Mucosa of gallbladder (tissue), 1 donor: ENCODE data around the gene VAV3. TPM values are rescaled to one million over a fixed set of nuclear protein-coding genes. Genes with fewer than 3 reads are reported as not detected.
"Not testable (repeated sequence)": the region's sequence is repeated elsewhere in the genome, so short reads cannot be mapped to it uniquely, and the experiment has no call there.

ENCODE experiments used
- DNase-seq: peaks from one replicate; pipeline ENCODE4 v3.0.0-alpha.2; 2020; ENCODE audit warnings: low spot score
- total RNA-seq: library from RNA; stranded (reverse); gene quantifications from one replicate; pipeline ENCODE4 v1.2.1, GENCODE V29; 2021
- donor health status: DM: no; HTN: no; CAD: no.

Gene VAV3
- total RNA-seq, 1 donor from 2014 or later, result 2.4 TPM

DNA sequence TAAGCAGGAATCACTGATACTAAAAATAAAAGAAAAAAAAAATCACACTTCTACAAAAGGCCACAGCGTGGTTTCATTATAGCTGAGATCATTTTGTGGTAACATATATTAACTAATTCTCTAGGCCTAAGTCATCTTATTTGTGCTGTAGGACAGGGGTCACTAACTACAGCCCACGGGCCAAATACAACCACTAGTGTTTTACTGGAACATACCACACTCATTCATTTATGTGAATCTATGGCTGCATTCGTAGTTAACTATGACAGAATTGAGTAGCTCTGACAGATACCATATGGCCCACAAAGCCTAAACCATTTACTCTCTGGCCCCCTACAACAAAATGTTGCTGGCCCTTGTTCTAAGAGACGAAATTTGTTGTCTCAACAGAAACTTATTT is 224.4 kb downstream of the VAV3 start:
- DNase-seq, result no peak

DNA sequence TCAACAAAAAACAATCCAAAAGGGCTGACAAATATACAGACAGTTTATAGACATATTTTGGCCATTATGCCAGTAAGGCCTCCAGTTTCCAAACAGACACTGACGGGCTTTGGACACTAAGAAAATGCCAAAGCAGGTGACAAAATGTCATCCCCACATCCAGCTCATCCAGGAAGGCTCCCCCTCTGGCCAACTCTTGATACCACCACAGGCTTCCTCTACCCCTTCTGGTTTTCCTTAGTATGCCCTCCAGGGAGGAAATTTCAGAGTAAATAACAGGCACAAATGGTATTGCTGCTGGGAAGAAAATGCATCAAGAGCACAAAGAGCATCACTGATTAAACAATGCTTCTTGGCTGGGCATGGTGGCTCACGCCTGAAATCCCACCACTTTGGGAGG is 225.3 kb downstream of the VAV3 start:
- no peak for DNase-seq

DNA sequence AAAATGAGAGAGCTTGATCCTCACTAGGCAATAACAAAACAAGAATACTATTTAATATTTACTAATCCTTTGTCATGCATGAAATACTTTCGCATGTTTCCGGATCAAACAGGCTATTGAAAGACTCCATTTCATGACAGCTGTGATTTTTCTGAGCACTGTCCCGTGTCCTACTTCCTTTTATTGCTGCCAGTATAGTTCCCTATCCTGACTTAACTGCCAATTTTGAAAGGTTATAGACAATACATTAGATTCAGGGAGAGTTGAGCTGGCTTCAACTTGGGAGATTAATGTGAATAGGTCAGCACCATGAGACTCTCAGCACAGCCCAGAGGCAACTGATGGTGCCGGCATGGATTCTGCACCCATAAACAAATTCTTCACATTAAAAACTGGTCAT is 225.8 kb downstream of the VAV3 start:
- no peak for DNase-seq

DNA sequence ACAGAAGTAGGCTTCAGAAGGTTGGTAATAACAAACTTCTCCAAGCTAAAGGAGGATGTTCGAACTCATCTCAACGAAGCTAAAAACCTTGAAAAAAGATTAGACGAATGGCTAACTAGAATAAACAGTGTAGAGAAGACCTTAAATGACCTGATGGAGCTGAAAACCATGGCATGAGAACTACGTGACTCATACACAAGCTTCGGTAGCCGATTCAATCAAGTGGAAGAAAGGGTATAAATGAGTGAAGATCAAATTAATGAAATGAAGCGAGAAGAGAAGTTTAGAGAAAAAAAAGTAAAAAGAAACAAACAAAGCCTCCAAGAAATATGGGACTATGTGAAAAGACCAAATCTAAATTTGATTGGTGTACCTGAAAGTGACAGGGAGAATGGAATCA is 231.6 kb downstream of the VAV3 start:
- not testable (repeated sequence) for DNase-seq

DNA sequence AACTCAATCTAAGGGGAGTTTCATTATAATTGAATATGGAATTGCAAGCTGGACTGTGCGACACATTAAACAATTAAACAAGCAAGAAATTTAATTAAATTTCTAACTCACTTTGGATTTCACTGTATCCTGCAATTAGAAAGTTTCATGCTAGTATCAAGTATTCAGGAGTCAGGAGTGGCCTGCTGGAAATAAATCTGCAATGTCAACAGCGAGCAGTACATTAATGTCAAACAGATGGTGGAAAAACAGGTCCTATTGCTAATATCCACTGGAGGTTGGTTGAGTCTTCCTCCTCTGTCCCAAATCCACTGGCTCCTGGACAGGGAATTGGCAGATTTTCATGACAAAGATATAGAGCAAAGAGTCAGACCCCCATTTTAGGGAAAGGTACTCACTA is 237.1 kb downstream of the VAV3 start:
- DNase-seq, result no peak

DNA sequence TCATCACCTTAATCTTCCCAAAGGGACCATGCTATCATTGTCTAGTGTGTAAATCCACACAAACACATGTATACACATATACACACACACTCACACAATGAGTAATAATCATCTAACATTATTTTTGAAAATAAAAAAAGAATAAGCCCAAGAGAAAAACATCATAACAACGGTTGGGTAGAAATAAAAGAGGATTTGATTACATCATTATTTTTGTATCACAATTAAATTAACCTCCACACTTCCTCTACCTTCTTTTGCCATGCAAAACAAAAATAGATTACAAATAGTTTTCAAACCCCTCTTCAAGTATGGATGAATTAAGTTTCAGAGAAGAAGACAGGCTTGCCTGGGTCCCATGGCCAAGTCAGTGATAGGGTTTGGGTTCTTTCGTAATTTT is 238.1 kb downstream of the VAV3 start:
- no peak for DNase-seq

DNA sequence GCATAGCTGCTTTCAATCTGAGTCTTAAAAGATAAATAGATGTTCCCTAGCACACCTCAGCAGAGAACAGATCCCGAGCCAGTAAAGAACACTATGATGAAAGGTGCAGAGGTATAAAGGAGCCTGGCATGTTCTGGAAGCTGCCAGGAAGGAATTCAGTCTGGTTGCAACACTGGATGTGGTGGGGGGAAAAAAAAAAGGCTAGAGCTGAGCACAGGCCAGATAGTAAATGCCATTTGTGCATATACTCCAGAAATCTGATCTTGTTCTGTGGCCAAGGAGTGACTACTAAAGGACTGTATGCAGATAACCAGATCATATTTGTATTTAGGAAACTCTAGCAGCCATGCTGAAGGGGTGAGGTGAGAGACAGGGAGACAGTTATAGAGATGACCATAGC is 240.3 kb downstream of the VAV3 start:
- DNase-seq, result no peak

DNA sequence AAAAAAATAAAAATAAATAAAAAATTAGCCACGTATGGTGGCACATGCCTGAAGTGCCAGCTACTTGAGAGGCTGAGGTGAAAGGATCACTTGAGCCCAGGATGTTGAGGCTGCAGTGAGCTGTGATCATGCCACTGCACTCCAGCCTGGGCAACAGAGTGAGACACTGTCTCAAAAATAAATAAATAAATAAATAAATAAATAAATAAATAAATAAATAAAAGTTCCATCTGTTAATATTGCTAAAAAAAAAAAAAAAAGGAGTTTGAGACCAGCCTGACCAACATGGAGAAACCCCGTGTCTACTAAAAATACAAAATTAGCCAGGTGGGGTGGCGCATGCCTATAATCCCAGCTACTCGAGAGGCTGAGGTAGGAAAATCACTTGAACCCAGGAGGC is 244.8 kb downstream of the VAV3 start:
- not testable (repeated sequence) for DNase-seq

DNA sequence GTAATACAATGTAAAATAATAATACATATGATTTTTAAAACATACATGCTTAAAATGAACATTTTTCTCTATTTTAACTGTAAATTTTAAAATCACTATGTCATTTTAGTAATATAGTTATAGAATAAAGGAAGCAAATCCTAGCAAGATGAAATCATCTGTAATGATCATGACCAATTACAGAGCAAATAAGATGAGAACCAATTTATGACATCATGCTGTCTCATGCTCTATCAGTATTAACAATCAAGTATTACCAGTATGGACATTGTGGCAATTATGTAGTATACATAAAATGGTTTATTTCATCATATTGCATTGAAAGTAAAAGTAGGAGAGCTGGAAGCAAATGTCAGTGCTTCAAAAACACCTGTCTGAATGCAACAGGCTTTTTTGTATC is 255.0 kb downstream of the VAV3 start:
- no peak for DNase-seq

DNA sequence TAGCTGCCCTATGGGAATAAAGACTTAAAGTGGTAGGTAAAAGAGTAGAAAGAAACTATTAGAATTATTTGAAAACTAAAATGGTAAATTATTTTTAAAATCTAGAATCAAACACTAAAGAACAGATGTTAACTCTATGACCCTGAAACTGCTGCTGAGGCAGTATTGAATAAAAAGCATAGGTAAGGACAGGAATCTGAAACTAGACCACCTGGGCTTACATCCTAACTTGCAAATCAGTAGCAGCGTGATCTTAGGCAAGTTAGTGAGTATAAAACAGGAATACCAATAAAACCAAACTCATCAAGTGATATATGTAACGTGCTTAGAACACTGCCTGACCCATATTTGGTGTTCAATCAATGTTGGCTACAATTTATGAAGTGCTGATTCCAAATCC is 257.9 kb downstream of the VAV3 start:
- no peak for DNase-seq

DNA sequence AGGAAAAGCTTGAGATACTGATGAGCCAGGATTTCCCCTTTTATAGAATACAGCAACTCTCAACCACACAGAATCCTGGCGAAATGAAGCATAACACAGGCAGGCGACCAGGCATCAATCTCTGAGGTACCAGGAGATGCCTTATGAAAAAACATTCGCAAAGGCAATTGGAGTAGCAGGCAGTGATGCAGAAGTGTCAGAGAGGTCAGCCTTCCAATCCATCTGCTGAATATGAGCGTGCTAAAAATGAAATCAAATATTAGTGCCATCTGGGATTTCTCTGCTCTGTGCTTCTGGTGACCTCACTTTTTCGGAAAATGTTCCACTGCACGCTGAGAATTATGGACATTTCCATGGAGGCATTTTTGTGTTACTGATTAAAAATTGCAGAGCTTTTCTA is 258.8 kb downstream of the VAV3 start:
- no peak for DNase-seq

DNA sequence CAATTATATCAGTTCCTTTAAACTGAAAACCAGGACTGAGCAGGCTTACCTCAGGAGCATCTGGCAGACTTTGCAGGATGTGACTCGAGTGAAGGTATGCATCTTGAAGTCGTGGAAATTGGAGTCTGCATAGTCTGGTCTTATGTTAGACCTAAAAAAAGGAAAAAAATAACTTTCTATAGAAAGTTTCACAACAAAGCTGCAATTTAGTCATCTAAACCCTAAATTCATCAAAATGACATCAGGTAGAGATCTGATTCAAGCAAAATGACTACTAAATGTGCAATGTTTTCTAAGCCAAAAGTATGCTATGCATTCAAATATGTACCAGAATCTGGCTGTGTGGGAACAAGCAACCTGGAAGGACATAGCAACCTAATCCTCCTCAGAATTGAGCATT is 260.1 kb downstream of the VAV3 start:
- no peak for DNase-seq

DNA sequence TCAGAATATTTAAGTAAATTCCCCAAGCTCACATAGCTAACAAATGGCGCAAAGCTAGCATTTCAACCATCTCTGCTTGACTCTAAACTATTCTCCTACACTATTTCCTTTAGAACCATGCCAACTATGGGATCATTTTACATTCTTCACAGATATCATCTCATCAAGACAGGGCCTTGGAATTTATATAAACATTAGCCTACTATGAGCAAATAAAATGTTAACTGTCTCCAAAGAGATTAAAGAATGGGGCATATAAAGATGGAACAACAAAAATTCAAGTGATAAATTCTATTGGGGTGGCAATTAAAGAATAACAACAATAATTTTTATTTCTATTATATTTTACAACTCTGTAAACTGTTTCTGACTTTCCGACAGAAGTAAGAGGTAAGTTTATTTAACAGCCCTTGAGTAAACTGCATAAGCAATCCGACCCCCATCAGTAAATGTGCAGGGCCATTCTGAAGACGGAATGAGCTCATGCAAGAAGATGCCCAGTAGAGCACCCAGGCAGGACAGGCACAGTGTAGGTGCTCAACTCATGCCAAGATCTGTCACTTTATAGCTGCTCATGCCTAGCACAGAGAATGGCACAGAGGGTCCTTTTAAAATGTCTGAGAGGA is 261.9 kb downstream of the VAV3 start:
- DNase-seq, result no peak

DNA sequence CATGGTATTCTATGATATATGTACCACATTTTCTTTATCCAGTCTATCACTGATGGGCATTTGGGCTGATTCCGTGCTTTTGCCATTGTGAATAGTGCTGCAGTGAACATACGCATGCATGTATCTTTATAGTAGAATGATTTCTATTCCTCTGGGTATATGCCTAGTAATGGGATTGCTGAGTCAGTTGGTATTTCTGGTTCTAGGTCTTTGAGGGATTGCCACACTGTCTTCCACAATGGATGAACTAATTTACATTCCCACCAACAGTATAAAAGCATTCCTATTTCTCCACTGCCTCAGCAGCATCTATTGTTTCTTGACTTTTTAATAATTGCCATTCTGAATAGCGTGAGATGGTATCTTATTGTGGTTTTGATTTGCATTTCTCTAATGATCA is 264.3 kb downstream of the VAV3 start:
- not testable (repeated sequence) for DNase-seq

DNA sequence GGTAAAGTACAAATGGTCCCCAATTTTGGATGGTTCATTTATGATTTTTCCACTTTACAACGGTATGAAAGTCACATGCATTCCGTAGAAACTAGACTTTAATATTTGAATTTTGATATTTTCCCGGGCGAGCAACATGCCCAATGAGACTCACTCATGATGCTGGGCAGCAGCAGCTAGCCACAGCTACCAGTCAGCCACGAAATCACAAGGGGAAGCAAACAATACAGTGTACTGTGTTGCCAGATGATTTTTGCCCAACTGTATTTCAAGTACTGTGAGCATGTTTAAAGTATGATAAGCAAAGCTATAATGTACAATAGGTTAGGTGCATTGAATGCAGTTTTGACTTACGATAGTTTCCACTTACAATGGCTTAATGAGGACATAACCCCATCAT is 266.8 kb downstream of the VAV3 start:
- DNase-seq, result no peak

DNA sequence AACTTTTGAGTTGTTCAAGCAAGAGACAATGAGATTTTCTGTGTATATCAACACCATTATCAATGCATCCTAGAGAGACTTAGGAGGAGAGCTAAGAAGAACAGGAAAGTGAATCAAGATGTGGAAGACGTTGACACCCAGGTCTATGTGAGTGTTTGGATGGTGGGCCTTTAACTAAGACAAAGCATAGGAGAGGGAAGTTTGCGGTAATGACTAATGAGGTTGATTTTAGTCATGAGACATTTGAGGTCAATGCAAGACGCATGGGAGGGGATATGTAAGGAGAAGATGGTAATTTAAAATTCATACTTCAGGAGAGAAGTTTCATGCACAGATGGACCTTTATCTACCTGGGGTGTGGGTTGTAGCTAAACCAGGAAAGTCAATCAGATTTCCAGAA is 269.6 kb downstream of the VAV3 start:
- no peak for DNase-seq

DNA sequence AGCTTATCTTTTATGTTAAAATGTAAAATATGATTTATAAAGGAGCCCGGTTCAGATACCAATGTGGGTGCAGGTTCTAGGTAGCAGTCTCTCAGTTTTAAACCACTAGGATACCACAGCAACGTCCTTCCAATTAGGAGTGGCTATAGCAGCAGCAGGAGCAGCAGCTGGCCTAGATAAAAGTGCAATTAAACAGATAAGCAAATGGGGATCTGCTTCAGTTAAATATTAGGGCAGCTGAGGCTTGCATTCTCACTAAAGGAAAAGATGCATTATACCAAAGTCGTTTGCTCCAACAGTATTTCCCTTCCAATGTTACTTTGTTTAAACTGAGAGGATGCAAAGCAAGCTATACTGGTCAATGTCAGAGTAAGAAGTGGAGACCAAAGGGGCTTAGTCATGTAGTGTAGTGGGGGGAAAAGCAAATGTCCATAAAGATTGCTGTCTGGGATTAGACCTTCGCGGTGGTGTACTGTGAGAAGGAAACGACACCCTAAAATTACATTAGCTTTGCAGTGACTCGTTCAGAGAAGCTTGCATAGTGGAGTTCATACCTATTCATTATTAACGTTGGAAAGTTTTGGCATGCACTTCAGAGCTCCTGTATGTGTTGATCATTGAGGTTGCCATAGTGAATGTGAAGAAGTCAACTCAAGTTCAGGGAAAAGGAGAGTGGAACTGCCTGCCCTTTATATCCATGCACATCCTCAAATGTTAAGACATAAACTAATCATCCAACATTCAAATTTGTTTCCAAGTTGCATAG is 272.2 kb downstream of the VAV3 start:
- no peak for DNase-seq

DNA sequence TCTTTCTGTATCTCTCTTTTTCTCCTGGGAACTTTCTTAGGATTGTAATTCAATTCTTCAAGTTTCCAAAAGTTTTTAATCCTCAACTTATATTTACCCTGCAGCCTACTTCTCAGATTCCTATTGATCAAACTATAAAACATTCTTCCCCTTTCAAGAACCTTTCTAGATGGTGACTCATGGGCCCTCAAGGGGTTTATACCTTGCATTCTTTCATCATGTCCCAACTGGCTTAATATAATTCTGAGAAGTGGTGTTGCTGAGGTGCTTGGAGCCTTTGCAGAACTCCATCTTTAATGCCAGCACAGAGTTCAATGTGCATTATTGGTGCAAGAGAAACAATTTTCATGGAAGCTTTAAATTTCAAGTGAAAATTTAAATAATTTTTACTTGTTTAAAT is 273.4 kb downstream of the VAV3 start:
- no peak for DNase-seq

DNA sequence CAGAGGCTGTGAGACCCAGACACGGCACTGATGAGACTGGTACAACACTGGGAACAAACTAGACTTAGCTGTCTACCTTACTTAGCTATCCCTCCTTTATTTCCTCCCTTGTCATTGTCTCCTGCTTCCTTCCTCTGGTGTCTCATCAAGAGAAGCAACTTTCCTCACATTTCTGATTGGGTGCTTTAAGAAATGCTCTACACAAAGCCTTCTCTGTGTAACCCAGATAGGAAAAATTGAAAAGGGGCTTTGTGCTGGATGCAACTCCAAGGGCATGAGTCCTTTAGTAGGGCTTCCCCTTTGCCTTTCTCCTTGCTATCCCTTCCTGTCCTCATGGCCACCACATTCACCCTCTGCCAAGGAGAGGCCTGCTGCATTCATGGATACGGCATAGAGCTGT is 274.5 kb downstream of the VAV3 start:
- no peak for DNase-seq

DNA sequence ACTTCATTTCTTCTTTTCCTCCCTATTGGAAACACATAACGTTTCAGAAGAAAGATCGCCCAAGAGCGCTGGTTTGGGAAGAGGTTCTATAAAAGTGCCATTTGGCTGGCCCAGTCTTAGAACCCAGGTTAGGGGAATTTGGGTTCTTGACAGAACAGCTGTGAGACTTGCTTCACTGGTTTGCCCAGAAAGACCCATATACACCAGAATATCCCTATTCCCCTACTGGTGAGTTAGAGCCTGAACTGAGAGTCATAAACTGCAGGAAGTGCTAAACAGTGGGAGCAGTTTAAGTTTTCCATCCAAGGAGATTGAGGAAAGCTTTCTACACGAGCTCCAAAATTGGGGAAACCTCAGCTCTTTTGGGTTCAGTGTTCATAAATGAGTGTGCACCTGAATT is 275.2 kb downstream of the VAV3 start:
- no peak for DNase-seq

DNA sequence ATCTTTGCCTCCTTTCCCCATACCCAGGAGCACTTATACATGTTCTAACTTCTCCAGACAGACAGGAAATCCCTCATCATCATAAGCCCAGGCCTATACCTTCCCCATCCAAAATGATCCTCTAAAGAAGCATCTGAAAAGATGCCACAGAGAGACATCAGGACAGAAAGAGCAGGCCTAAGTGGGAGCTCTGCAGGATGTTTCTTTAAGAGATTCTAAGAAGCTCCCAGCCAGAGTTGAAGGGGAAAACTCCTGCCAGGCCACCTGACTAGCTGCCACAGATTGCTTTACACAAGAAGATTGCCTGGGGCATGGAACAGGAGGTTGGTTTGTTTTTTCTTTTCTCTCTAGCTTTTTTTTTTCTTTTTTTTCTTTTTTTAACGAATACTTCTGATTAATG is 275.8 kb downstream of the VAV3 start:
- no peak for DNase-seq

DNA sequence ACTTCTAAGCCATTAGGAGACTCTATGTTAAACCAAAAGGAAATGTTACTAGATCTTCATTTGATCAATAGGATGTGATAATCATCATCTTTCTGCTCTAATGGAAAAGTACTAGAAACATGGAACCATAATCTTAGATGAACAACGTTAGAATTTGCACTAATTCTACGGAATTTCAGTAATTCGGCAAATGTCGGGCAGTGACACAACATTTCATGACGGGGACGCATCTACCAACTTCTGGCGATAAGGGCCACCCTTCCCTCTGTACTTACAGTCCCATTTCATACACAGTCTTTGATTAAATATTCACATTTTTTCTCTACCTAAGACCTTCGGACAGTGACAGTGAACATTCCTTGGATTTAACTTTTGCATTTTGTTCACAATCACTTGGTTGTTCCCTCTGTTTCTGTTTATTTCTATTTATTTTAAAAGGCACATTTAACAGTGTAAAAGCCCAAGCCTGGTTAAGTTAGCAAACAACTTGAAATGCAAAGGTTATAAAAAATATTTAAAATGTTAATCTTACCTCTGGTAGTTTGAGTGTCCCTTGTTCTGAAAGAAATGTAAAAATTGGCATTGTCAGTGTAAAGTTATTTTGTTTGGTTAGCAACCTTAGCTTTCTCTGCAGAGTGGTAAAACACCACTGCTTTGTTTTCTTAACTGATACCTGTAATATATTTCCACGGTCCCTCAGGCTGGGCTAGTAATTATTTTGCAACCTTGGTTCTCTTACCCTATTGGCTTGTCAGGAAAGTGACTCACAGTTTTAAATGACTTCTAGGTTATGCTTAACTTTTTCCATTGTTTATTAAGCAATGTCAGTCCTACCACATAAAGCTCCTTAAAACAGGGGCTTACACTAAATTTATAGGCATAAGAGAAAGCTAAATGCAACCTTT is 276.9 kb downstream of the VAV3 start:
- DNase-seq, result no peak

DNA sequence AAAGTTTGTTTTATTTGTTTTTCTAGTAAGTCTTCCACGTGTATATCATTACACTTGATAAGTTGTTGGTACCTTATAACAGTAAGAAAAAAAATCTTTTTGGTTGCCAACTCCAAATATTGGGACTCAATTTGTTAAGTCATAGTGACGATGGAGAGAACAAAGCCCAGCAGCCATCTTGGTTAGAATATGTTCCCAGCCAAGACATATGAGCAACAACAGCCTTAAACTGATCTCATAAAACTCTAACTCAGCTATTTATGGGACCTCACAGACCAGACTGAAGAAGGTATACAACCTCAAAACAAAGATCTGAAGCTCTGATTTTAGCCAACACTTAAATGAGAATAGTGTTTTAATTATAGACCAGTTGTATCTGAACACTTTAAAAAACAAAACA is 281.3 kb downstream of the VAV3 start:
- DNase-seq, result no peak
